Stomach (tissue), 4 donors: Measurements from ENCODE around the gene CELSR1.

Experiments used
- EP300 ChIP-seq: sonication (generic); formaldehyde crosslinking; IDR thresholded peaks from one replicate; pipeline ENCODE4 v1.6.1; 2017; ENCODE audit warnings: antibody characterized with exemption
- TF ChIP-seq, protein P1 (sequence below), 7 experiments: fragments of 450-650 bp in 4 of 7; fragments of 200-600 bp in 3 of 7; sonication (generic) in 3 of 7; IDR thresholded peaks; one replicate each; pipeline ENCODE4 v1.5.1; 2016 to 2019; ENCODE audit warnings: antibody characterized with exemption in 7 of 7, control low read depth in 2 of 7, mild to moderate bottlenecking in 1 of 7

DNA sequence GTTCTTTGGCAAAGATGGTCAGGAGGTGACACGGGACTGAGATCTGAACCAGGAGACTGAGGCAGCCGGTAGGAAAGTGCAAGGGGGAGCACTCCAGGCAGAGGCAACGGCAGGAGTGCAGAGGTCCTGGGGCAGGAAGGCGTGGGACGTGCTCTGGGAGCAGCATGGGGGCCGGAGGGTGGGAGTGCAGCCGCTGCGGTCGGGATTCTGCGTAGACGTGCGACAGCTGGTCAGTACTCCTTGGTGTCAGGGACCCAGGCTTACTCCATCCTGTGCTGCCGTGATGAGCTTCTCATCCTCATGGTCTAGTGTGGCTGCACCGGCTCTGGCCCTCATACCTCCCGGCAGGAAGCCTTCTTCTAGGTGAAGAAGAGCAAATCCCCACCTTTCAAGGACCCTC, 218.8 kb downstream of the CELSR1 start:
- TF ChIP-seq, protein P1, sequence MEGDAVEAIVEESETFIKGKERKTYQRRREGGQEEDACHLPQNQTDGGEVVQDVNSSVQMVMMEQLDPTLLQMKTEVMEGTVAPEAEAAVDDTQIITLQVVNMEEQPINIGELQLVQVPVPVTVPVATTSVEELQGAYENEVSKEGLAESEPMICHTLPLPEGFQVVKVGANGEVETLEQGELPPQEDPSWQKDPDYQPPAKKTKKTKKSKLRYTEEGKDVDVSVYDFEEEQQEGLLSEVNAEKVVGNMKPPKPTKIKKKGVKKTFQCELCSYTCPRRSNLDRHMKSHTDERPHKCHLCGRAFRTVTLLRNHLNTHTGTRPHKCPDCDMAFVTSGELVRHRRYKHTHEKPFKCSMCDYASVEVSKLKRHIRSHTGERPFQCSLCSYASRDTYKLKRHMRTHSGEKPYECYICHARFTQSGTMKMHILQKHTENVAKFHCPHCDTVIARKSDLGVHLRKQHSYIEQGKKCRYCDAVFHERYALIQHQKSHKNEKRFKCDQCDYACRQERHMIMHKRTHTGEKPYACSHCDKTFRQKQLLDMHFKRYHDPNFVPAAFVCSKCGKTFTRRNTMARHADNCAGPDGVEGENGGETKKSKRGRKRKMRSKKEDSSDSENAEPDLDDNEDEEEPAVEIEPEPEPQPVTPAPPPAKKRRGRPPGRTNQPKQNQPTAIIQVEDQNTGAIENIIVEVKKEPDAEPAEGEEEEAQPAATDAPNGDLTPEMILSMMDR (IDR thresholded peaks at IDR 0.05) = no peak
- TF ChIP-seq EP300 = no peak
